K562 (cell line): ENCODE results near the gene CEBPE. TPM values are rescaled to one million over a fixed set of nuclear protein-coding genes. Genes with fewer than 3 reads are reported as not detected.

Source experiments
- DDX20 ChIP-seq: fragments of 450-650 bp; IDR thresholded peaks from 2 replicates; pipeline ENCODE4 v1.6.1; 2016; ENCODE audit warnings: missing genetic modification characterization, low read depth, mild to moderate bottlenecking, missing compliant biosample characterization, moderate library complexity
- HDAC2 ChIP-seq: fragments of 450-650 bp; IDR thresholded peaks from 2 replicates; pipeline ENCODE4 v1.6.1; 2016; ENCODE audit warnings: mild to moderate bottlenecking
- ZNF699 ChIP-seq: fragments of 250-450 bp; sonication (Bioruptor Pico); IDR thresholded peaks from 2 replicates; pipeline ENCODE4 v1.8.0; 2021; ENCODE audit warnings: mild to moderate bottlenecking, moderate library complexity; ENCODE audit not compliant: insufficient replicate concordance
- polyA plus RNA-seq, 8 experiments: library from polyadenylated mRNA; depleted of rRNA in 4 of 8; stranded (reverse) in 5 of 8; unstranded in 3 of 8; fragments of >200 nt; fragmentation: Nextera tagmentation in 2 of 8; fragmentation: Illumina TruSeq in 1 of 8; extraction: Ambion mirVana in 2 of 8; extraction: Trizol in 1 of 8; gene quantifications; 2 replicates each; pipeline versions ENCODE4 v1.2.1 to v1.2.3, GENCODE V29; 2011 to 2014; ENCODE audit warnings: inconsistent platforms in 1 of 8, missing spikeins in 1 of 8
- total RNA-seq, 7 experiments: library from RNA; depleted of rRNA in 6 of 7; stranded (reverse); fragments of >200 nt in 6 of 7; fragmentation: Illumina TruSeq in 2 of 7; extraction: Trizol in 2 of 7; gene quantifications; 2 replicates each; pipeline versions ENCODE4 v1.2.1 to v1.2.3, GENCODE V29; 2011 to 2021; ENCODE audit warnings: low replicate concordance in 1 of 7
- TF ChIP-seq, protein P1 (sequence below), 2 experiments: fragments of 450-650 bp; IDR thresholded peaks; 2 replicates each; pipeline ENCODE4 v1.6.1; 2016; ENCODE audit warnings: mild to moderate bottlenecking in 2 of 2, borderline replicate concordance in 1 of 2, low read depth in 1 of 2, moderate library complexity in 1 of 2
- TF ChIP-seq, protein P2 (sequence below): fragments of 450-650 bp; IDR thresholded peaks from 2 replicates; pipeline ENCODE4 v1.6.1; 2016; ENCODE audit warnings: mild to moderate bottlenecking, moderate library complexity
- TF ChIP-seq, protein P3 (sequence below): sonication (generic); formaldehyde crosslinking; IDR thresholded peaks from 2 replicates; pipeline ENCODE4 v1.8.0; 2023; ENCODE audit warnings: mild to moderate bottlenecking, missing genetic modification reagents

The CEBPE gene
- total and polyA plus RNA-seq, 9 of the 15 experiments (the other 6 are each of a cell fraction or from before 2014, with no cell fraction given), result 0.09 to 0.15 (median 0.13) TPM; not detected in 6

DNA sequence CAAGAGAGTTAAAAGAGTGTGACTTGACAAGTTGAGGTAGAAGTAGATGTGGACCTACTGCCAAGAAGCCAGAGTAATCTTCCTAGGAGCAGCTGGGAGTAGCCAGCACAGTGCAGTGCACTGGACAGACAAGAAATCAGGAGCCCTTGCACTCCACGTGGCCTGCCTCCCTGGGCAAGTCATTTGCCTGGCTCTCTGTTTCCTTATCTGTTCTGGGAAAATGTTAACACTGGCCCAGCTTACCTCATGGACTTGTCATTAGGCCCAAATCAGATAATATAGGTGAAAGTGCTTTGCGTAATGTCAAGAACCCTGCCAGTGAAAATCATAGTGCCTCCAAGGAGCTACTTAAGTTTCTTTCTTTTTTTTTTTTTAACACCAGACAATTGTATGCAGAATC is 45.2 kb upstream of the CEBPE start (continued):
- TF ChIP-seq, protein P1, sequence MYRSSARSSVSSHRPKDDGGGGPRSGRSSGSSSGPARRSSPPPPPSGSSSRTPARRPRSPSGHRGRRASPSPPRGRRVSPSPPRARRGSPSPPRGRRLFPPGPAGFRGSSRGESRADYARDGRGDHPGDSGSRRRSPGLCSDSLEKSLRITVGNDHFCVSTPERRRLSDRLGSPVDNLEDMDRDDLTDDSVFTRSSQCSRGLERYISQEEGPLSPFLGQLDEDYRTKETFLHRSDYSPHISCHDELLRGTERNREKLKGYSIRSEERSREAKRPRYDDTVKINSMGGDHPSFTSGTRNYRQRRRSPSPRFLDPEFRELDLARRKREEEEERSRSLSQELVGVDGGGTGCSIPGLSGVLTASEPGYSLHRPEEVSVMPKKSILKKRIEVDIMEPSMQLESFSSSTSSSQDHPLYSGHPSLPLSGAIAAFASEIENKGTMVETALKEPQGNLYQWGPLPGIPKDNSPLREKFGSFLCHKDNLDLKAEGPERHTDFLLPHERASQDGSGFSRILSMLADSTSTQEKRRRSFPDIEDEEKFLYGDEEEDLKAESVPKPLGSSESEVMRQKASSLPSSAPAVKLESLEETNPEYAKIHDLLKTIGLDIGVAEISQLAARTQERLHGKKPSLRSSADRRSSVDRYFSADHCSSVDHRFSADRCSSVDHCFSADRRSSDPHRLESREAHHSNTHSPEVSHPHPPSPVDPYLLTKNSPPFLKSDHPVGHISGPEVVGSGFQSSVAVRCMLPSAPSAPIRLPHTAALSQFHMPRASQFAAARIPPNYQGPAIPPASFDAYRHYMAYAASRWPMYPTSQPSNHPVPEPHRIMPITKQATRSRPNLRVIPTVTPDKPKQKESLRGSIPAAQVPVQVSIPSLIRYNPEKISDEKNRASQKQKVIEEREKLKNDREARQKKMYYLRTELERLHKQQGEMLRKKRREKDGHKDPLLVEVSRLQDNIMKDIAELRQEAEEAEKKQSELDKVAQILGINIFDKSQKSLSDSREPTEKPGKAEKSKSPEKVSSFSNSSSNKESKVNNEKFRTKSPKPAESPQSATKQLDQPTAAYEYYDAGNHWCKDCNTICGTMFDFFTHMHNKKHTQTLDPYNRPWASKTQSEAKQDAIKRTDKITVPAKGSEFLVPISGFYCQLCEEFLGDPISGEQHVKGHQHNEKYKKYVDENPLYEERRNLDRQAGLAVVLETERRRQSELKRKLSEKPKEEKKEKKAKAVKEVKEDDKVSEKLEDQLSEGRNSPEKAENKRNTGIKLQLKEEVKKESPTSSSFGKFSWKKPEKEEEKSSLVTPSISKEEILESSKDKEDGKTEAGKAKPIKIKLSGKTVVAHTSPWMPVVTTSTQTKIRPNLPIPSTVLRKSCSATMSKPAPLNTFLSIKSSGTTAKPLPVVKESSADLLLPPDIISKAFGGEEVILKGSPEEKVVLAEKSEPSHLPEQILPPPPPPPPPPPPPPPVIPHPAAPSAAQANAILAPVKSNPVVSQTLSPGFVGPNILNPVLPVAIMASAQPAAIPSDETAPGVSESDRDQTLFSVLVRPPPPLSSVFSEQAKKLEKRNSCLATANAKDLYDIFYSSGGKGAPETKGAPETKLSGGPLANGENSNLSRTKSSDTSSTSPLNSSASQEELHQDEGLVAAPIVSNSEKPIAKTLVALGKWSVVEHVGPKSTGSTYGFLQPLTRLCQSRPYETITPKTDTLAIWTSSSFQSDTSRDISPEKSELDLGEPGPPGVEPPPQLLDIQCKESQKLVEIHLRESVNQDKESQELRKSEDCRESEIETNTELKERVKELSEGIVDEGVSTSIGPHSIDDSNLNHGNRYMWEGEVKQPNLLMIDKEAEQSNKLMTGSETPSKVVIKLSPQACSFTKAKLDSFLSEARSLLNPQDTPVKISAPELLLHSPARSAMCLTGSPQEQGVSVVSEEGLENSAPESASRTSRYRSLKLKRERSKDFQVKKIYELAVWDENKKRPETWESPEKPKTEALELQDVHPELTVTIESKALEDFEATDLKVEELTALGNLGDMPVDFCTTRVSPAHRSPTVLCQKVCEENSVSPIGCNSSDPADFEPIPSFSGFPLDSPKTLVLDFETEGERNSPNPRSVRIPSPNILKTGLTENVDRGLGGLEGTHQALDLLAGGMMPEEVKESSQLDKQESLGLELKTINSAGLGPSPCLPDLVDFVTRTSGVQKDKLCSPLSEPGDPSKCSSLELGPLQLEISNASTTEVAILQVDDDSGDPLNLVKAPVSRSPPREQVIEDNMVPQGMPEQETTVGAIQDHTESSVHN (IDR thresholded peaks at IDR 0.05; ENCODE audit: borderline replicate concordance in 1 of 2, low read depth in 1 of 2), result peak in 1 of 2 experiments; percentile 38; a peak in 1 of 4 replicates
- TF ChIP-seq, protein P2, sequence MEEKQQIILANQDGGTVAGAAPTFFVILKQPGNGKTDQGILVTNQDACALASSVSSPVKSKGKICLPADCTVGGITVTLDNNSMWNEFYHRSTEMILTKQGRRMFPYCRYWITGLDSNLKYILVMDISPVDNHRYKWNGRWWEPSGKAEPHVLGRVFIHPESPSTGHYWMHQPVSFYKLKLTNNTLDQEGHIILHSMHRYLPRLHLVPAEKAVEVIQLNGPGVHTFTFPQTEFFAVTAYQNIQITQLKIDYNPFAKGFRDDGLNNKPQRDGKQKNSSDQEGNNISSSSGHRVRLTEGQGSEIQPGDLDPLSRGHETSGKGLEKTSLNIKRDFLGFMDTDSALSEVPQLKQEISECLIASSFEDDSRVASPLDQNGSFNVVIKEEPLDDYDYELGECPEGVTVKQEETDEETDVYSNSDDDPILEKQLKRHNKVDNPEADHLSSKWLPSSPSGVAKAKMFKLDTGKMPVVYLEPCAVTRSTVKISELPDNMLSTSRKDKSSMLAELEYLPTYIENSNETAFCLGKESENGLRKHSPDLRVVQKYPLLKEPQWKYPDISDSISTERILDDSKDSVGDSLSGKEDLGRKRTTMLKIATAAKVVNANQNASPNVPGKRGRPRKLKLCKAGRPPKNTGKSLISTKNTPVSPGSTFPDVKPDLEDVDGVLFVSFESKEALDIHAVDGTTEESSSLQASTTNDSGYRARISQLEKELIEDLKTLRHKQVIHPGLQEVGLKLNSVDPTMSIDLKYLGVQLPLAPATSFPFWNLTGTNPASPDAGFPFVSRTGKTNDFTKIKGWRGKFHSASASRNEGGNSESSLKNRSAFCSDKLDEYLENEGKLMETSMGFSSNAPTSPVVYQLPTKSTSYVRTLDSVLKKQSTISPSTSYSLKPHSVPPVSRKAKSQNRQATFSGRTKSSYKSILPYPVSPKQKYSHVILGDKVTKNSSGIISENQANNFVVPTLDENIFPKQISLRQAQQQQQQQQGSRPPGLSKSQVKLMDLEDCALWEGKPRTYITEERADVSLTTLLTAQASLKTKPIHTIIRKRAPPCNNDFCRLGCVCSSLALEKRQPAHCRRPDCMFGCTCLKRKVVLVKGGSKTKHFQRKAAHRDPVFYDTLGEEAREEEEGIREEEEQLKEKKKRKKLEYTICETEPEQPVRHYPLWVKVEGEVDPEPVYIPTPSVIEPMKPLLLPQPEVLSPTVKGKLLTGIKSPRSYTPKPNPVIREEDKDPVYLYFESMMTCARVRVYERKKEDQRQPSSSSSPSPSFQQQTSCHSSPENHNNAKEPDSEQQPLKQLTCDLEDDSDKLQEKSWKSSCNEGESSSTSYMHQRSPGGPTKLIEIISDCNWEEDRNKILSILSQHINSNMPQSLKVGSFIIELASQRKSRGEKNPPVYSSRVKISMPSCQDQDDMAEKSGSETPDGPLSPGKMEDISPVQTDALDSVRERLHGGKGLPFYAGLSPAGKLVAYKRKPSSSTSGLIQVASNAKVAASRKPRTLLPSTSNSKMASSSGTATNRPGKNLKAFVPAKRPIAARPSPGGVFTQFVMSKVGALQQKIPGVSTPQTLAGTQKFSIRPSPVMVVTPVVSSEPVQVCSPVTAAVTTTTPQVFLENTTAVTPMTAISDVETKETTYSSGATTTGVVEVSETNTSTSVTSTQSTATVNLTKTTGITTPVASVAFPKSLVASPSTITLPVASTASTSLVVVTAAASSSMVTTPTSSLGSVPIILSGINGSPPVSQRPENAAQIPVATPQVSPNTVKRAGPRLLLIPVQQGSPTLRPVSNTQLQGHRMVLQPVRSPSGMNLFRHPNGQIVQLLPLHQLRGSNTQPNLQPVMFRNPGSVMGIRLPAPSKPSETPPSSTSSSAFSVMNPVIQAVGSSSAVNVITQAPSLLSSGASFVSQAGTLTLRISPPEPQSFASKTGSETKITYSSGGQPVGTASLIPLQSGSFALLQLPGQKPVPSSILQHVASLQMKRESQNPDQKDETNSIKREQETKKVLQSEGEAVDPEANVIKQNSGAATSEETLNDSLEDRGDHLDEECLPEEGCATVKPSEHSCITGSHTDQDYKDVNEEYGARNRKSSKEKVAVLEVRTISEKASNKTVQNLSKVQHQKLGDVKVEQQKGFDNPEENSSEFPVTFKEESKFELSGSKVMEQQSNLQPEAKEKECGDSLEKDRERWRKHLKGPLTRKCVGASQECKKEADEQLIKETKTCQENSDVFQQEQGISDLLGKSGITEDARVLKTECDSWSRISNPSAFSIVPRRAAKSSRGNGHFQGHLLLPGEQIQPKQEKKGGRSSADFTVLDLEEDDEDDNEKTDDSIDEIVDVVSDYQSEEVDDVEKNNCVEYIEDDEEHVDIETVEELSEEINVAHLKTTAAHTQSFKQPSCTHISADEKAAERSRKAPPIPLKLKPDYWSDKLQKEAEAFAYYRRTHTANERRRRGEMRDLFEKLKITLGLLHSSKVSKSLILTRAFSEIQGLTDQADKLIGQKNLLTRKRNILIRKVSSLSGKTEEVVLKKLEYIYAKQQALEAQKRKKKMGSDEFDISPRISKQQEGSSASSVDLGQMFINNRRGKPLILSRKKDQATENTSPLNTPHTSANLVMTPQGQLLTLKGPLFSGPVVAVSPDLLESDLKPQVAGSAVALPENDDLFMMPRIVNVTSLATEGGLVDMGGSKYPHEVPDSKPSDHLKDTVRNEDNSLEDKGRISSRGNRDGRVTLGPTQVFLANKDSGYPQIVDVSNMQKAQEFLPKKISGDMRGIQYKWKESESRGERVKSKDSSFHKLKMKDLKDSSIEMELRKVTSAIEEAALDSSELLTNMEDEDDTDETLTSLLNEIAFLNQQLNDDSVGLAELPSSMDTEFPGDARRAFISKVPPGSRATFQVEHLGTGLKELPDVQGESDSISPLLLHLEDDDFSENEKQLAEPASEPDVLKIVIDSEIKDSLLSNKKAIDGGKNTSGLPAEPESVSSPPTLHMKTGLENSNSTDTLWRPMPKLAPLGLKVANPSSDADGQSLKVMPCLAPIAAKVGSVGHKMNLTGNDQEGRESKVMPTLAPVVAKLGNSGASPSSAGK, result peak; percentile 83
- TF ChIP-seq DDX20 (peak; percentile 36; the same call in 1 of the 2 replicates), ZNF699 (CRISPR knock-in tag) (no peak), HDAC2 (peak; percentile 62; the same call in 1 of the 2 replicates)
- TF ChIP-seq, protein P3, sequence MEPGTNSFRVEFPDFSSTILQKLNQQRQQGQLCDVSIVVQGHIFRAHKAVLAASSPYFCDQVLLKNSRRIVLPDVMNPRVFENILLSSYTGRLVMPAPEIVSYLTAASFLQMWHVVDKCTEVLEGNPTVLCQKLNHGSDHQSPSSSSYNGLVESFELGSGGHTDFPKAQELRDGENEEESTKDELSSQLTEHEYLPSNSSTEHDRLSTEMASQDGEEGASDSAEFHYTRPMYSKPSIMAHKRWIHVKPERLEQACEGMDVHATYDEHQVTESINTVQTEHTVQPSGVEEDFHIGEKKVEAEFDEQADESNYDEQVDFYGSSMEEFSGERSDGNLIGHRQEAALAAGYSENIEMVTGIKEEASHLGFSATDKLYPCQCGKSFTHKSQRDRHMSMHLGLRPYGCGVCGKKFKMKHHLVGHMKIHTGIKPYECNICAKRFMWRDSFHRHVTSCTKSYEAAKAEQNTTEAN (CRISPR knock-in tag), result no peak
